Measurements from ENCODE around the gene ARHGAP21. TPM values are rescaled to one million over a fixed set of nuclear protein-coding genes. Genes with fewer than 3 reads are reported as not detected.

Gene ARHGAP21
- total and polyA plus RNA-seq, 2 experiments from 2014 or later, result 28.7 to 176 TPM

DNA sequence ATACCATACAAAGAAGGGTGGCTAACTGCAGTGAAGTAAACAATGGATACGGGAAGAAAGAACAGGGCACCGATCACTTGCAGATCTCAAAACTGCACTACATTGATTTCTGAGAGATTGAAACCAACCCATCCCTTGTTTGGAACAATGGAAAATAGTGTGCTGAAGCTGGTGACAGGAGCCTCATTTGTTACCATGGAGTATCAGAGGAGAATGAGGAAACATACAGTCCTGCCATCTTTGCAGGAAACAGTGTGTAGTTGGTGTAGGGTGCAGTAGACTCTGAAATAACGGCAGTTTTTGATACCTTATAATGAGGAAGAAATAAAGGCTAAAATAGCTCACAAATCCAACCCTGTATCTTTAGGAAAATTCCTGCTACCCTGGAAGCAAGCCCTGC, 118.5 kb downstream of the ARHGAP21 start:
- no peak overlapping the region for H3K27ac ChIP-seq
- no peaks in the 10 kb centered on the region for H3K27me3 ChIP-seq (replicated peaks; ENCODE audit: insufficient read depth)
- in situ Hi-C loops (cut with MboI), result no loop called here
- peaks cover 65% of the 10 kb centered on the region for H3K36me3 ChIP-seq (ENCODE audit: low read depth)
- H4K20me1 ChIP-seq (ENCODE audit: insufficient read depth), result no peaks in the 10 kb centered on the region
- 98% methylated on average over 3 of the region's 3 CpGs for WGBS, 2 experiments (ENCODE audit: low coverage in 1 of 2, low lambda C conversion rate in 2 of 2, missing lambda C conversion rate in 2 of 2)
- peaks cover 33% of the 10 kb centered on the region for H3K4me1 ChIP-seq (ENCODE audit: insufficient read depth)
- no peaks in the 10 kb centered on the region for H3K9me3 ChIP-seq (ENCODE audit: low read depth)
- peaks cover 72% of the 10 kb centered on the region for H3K79me2 ChIP-seq (ENCODE audit: insufficient read depth)
- no peaks in the 10 kb centered on the region for H3K9me2 ChIP-seq (ENCODE audit: insufficient read depth)
- peaks cover 42% of the 10 kb centered on the region for H3F3A ChIP-seq (ENCODE audit: insufficient read depth)
- no peak overlapping the region for H3K4me2 ChIP-seq (ENCODE audit: unreplicated experiment)
- no peak overlapping the region for H3K4me3 ChIP-seq
- no peak overlapping the region for H2AFZ ChIP-seq
- TF ChIP-seq EZH2phosphoT487 (IDR thresholded peaks at IDR 0.05; ENCODE audit: insufficient read depth, low read depth) (no peak), EZH2 (IDR thresholded peaks at IDR 0.05; ENCODE audit: insufficient read depth, poor library complexity, severe bottlenecking) (no peak)
- DNase-seq, result no peak
- H3K9ac ChIP-seq, result no peak overlapping the region

GRCh38 chr10:24603333-24603732, 120.4 kb downstream of the ARHGAP21 start:
- 3 to 8% methylated on average over 2 of the region's 2 CpGs for WGBS, 2 experiments (ENCODE audit: low coverage in 1 of 2, low lambda C conversion rate in 2 of 2, missing lambda C conversion rate in 2 of 2)
- no peak for TF ChIP-seq EZH2phosphoT487 (IDR thresholded peaks at IDR 0.05; ENCODE audit: insufficient read depth, low read depth)
- TF ChIP-seq EZH2 (IDR thresholded peaks at IDR 0.05; ENCODE audit: insufficient read depth, poor library complexity, severe bottlenecking), result no peak
- Histone ChIP-seq H3K4me2 (ENCODE audit: unreplicated experiment) (peak overlapping the region; percentile 40), H3K4me1 (ENCODE audit: insufficient read depth) (peaks cover 24% of the 10 kb centered on the region), H3K9me3 (ENCODE audit: low read depth) (no peaks in the 10 kb centered on the region), H3K27ac (peak overlapping the region; percentile 63), H3K9me2 (ENCODE audit: insufficient read depth) (no peaks in the 10 kb centered on the region), H3K27me3 (replicated peaks; ENCODE audit: insufficient read depth) (no peaks in the 10 kb centered on the region), H3F3A (ENCODE audit: insufficient read depth) (peaks cover 42% of the 10 kb centered on the region), H4K20me1 (ENCODE audit: insufficient read depth) (no peaks in the 10 kb centered on the region), H3K4me3 (no peak overlapping the region), H3K36me3 (ENCODE audit: low read depth) (peaks cover 71% of the 10 kb centered on the region), H2AFZ (no peak overlapping the region), H3K79me2 (ENCODE audit: insufficient read depth) (peaks cover 54% of the 10 kb centered on the region), H3K9ac (no peak overlapping the region)
- DNase-seq, result peak; percentile 76
- in situ Hi-C loops (cut with MboI), result no loop called here

GRCh38 chr10:24597961-24598360, 125.7 kb downstream of the ARHGAP21 start:
- Histone ChIP-seq H3F3A (ENCODE audit: insufficient read depth) (peaks cover 23% of the 10 kb centered on the region), H3K4me1 (ENCODE audit: insufficient read depth) (peaks cover 7% of the 10 kb centered on the region), H3K9me2 (ENCODE audit: insufficient read depth) (no peaks in the 10 kb centered on the region), H3K36me3 (ENCODE audit: low read depth) (peaks cover 92% of the 10 kb centered on the region), H3K27me3 (replicated peaks; ENCODE audit: insufficient read depth) (no peaks in the 10 kb centered on the region), H3K79me2 (ENCODE audit: insufficient read depth) (peaks cover 14% of the 10 kb centered on the region; the same call in 1 of the 2 replicates), H3K4me2 (ENCODE audit: unreplicated experiment) (no peak overlapping the region), H3K9me3 (ENCODE audit: low read depth) (no peaks in the 10 kb centered on the region), H3K9ac (no peak overlapping the region), H4K20me1 (ENCODE audit: insufficient read depth) (no peaks in the 10 kb centered on the region), H2AFZ (no peak overlapping the region), H3K4me3 (no peak overlapping the region), H3K27ac (no peak overlapping the region)
- in situ Hi-C loops (cut with MboI), result no loop called here
- DNase-seq, result no peak
- 73 to 85% methylated on average over 3 of the region's 3 CpGs for WGBS, 2 experiments (ENCODE audit: low coverage in 1 of 2, low lambda C conversion rate in 2 of 2, missing lambda C conversion rate in 2 of 2)
- TF ChIP-seq EZH2phosphoT487 (IDR thresholded peaks at IDR 0.05; ENCODE audit: insufficient read depth, low read depth) (no peak), EZH2 (IDR thresholded peaks at IDR 0.05; ENCODE audit: insufficient read depth, poor library complexity, severe bottlenecking) (no peak)

GRCh38 chr10:24597426-24597825, 126.3 kb downstream of the ARHGAP21 start:
- no peak overlapping the region for H3K4me2 ChIP-seq (ENCODE audit: unreplicated experiment)
- no peaks in the 10 kb centered on the region for H3K9me3 ChIP-seq (ENCODE audit: low read depth)
- H3K79me2 ChIP-seq (ENCODE audit: insufficient read depth), result peaks cover 9% of the 10 kb centered on the region; the same call in 1 of the 2 replicates
- WGBS, 2 experiments (ENCODE audit: low coverage in 1 of 2, low lambda C conversion rate in 2 of 2, missing lambda C conversion rate in 2 of 2), result 67 to 69% methylated on average over 7 of the region's 7 CpGs
- H3K27me3 ChIP-seq (replicated peaks; ENCODE audit: insufficient read depth), result no peaks in the 10 kb centered on the region
- H3F3A ChIP-seq (ENCODE audit: insufficient read depth), result peaks cover 18% of the 10 kb centered on the region
- H4K20me1 ChIP-seq (ENCODE audit: insufficient read depth), result no peaks in the 10 kb centered on the region
- no peak for DNase-seq
- H3K4me1 ChIP-seq (ENCODE audit: insufficient read depth), result 0 out of 2 replicates have a peak, but pooled peaks cover 2% of the 10 kb centered on the region
- no peak overlapping the region for H3K9ac ChIP-seq
- no peak overlapping the region for H3K4me3 ChIP-seq
- H2AFZ ChIP-seq, result no peak overlapping the region
- H3K36me3 ChIP-seq (ENCODE audit: low read depth), result peaks cover 92% of the 10 kb centered on the region
- in situ Hi-C loops (cut with MboI), result no loop called here
- TF ChIP-seq EZH2 (IDR thresholded peaks at IDR 0.05; ENCODE audit: insufficient read depth, poor library complexity, severe bottlenecking), result no peak
- no peak for TF ChIP-seq EZH2phosphoT487 (IDR thresholded peaks at IDR 0.05; ENCODE audit: insufficient read depth, low read depth)
- no peaks in the 10 kb centered on the region for H3K9me2 ChIP-seq (ENCODE audit: insufficient read depth)
- no peak overlapping the region for H3K27ac ChIP-seq

All from GM23248 (cell line).